Dendritic cell treated with granulocyte-macrophage colony-stimulating factor and Interleukin-4, amounts not matched to agents 40 ng/mL and 50 ng/mL, for 4 days (primary cell): ENCODE data around the gene GTF2H2C.
"Not testable (repeated sequence)": the region's sequence is repeated elsewhere in the genome, so short reads cannot be mapped to it uniquely, and the experiment has no call there.

Source experiments
- H3K27ac Mint-ChIP-seq: one replicate; pipeline ENCODE4 v1.8.0; 2022; ENCODE audit warnings: mild to moderate bottlenecking, mixed read lengths
- H3K27me3 Mint-ChIP-seq: one replicate; pipeline ENCODE4 v1.8.0; 2022; ENCODE audit warnings: mild to moderate bottlenecking, mixed read lengths
- H3K36me3 Mint-ChIP-seq: one replicate; pipeline ENCODE4 v1.8.0; 2022; ENCODE audit warnings: low read depth, mixed read lengths
- H3K4me1 Mint-ChIP-seq: one replicate; pipeline ENCODE4 v1.8.0; 2022; ENCODE audit warnings: low read depth, mixed read lengths
- H3K4me3 Mint-ChIP-seq: one replicate; pipeline ENCODE4 v1.8.0; 2022; ENCODE audit warnings: mild to moderate bottlenecking, moderate library complexity, mixed read lengths
- H3K9me3 Mint-ChIP-seq: one replicate; pipeline ENCODE4 v1.8.0; 2022; ENCODE audit warnings: mixed read lengths
- intact Hi-C: fragments of 100-400 bp; cut with micrococcal nuclease; formaldehyde crosslinking; loops from one replicate; pipeline ENCODE4 v1.15.0; 2022

The GTF2H2C gene

GRCh38 chr5:69559908-69560330 lies at the start of gene GTF2H2C:
TSS of gene GTF2H2C (plus strand) at chr5:69560191. CDS start at chr5:69565133, 4,942 bp downstream.
- H3K27me3 Mint-ChIP-seq, H3K9me3 Mint-ChIP-seq, H3K4me1 Mint-ChIP-seq, intact Hi-C loops: not testable (repeated sequence)
- Mint-ChIP-seq H3K27ac (peak within 1 kb of the TSS; percentile 81), H3K36me3 (peaks cover 17% of the 10 kb centered on the region), H3K4me3 (peak within 1 kb of the TSS; percentile 90)

- no peaks in the 10 kb centered on the region for H3K4me1 Mint-ChIP-seq
- intact Hi-C loops = no loop called here
- H3K27ac Mint-ChIP-seq = no peak overlapping the region
Measured at GRCh38 chr5:69510694-69511093, 49.3 kb upstream of the GTF2H2C start.

GRCh38 chr5:69512740-69513260 lies 47.2 kb upstream of the GTF2H2C start:
- Mint-ChIP-seq H3K27me3 (no peaks in the 10 kb centered on the region), H3K4me3 (no peak overlapping the region), H3K4me1 (no peaks in the 10 kb centered on the region), H3K36me3 (no peaks in the 10 kb centered on the region), H3K27ac (no peak overlapping the region), H3K9me3 (no peaks in the 10 kb centered on the region)
- intact Hi-C loops = no loop called here

More at GRCh38 chr5:69510694-69511093, 49.3 kb upstream of the GTF2H2C start:
- H3K27me3 Mint-ChIP-seq = no peaks in the 10 kb centered on the region
- no peaks in the 10 kb centered on the region for H3K36me3 Mint-ChIP-seq
- H3K9me3 Mint-ChIP-seq = no peaks in the 10 kb centered on the region
- no peak overlapping the region for H3K4me3 Mint-ChIP-seq

- intact Hi-C loops = not testable (repeated sequence)
Measured at GRCh38 chr5:69515570-69515969, 44.4 kb upstream of the GTF2H2C start.

DNA sequence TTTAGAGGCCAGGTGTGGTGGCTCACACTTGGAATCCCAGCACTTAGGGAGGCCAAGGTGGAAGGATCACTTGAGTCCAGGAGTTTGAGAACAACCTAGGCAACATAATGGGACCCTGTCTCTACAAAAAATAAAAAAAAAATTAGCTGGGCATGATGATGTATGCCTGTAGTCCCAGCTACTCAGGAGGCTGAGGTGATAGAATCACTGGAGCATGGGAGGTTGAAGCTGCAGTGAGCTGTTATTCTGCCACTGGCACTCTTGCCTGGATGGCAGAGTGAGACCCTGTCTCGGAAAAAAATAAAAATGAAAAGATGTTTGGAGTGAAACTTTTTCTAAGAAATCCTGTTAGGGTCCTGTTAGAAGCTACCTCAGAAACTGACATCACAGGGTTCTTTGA lies 43.2 kb upstream of the GTF2H2C start:
- H3K4me1 Mint-ChIP-seq = no peaks in the 10 kb centered on the region
- intact Hi-C loops = no loop called here
- no peak overlapping the region for H3K4me3 Mint-ChIP-seq
- no peaks in the 10 kb centered on the region for H3K27me3 Mint-ChIP-seq
- no peak overlapping the region for H3K27ac Mint-ChIP-seq
- H3K9me3 Mint-ChIP-seq = no peaks in the 10 kb centered on the region
- H3K36me3 Mint-ChIP-seq = no peaks in the 10 kb centered on the region

More at GRCh38 chr5:69515570-69515969, 44.4 kb upstream of the GTF2H2C start:
- not testable (repeated sequence) for H3K36me3 Mint-ChIP-seq, H3K4me3 Mint-ChIP-seq, H3K4me1 Mint-ChIP-seq, H3K9me3 Mint-ChIP-seq, H3K27me3 Mint-ChIP-seq, H3K27ac Mint-ChIP-seq

DNA sequence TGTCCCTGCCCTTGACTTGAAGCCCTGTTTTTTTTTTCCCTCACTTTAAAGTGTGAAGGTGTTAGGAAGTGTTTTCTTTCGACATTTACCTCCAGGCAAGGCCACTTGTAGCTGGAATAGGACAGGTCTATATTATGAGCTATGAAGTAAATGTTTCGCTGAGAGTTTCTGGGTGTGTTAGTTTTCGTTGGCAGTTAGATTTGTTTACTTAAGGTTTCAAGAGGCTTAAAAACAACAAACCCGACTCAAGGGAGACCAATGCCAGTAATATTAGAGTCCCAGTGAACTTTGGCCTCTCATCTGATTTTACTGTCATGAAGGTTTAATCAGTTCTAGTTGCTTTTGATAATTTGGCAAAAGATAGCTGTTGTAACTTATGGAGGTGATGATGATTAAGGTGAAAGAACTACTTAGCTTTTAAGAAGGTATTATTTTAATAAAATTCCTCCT lies 42.2 kb upstream of the GTF2H2C start:
- H3K27me3 Mint-ChIP-seq = no peaks in the 10 kb centered on the region
- no peaks in the 10 kb centered on the region for H3K4me1 Mint-ChIP-seq
- no peaks in the 10 kb centered on the region for H3K9me3 Mint-ChIP-seq
- no peaks in the 10 kb centered on the region for H3K36me3 Mint-ChIP-seq
- no peak overlapping the region for H3K27ac Mint-ChIP-seq
- intact Hi-C loops = no loop called here
- H3K4me3 Mint-ChIP-seq = no peak overlapping the region

DNA sequence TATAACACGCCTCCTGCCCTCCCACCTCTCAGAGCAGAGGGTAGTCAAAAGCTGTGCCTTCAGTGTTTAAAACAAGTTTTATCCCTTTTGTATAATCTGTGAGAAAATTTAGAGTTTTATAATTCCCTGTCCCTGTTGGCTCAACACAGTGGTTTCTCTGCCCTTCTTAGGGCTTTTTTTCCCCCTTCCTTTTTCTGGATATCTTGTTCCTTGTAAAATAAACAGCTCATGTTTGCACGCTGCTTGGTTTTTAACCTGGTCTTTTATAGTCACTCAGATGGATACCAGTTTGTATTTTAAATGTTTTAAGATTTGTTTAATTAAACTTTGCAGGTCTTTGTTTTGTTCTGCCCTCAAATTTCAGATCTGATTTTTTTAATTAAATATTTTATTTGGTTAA lies 40.7 kb upstream of the GTF2H2C start:
- Mint-ChIP-seq H3K27me3 (no peaks in the 10 kb centered on the region), H3K36me3 (no peaks in the 10 kb centered on the region), H3K4me1 (no peaks in the 10 kb centered on the region), H3K4me3 (no peak overlapping the region), H3K27ac (no peak overlapping the region), H3K9me3 (no peaks in the 10 kb centered on the region)
- intact Hi-C loops = no loop called here

DNA sequence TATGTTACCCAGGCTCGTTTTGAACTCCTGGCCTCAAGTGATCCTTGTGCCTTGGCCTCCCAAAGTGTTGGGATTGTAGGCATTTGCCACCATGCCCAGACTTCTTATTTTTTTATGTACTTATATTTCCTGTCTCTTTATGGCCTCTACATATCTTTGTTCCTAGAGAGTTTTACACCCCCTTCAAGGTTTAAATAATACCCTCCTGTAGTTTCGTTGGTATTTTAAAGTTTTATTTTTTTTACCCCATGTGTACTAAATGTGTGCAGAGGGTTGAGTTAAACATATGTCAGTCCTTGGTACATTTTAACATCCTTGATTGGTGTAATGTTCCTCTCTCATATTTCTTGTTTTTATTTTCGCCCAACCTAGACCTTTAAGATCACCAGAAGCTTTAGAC lies 38.0 kb upstream of the GTF2H2C start:
- H3K36me3 Mint-ChIP-seq = no peaks in the 10 kb centered on the region
- H3K9me3 Mint-ChIP-seq = no peaks in the 10 kb centered on the region
- no peaks in the 10 kb centered on the region for H3K4me1 Mint-ChIP-seq
- intact Hi-C loops = no loop called here
- no peak overlapping the region for H3K4me3 Mint-ChIP-seq
- no peaks in the 10 kb centered on the region for H3K27me3 Mint-ChIP-seq
- H3K27ac Mint-ChIP-seq = no peak overlapping the region

DNA sequence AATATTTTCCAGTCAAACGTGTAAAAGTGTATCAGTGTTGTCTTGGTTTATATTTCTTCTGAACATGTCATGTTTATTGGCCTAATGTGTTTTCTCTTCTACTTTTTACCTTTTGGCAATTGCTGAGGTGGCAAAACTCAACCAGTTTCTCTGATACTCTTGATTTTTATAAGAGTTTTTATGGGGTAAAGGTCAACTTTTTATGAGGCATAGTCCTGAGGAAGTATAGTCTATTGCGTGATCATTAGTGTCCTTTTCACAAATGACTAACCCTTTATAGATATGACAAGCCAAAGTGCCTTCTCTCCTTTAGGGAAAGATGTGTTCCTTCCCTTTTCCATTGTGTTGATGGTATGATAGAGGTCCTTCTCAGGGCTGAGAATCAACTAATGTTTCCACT lies 34.5 kb upstream of the GTF2H2C start:
- intact Hi-C loops = no loop called here
- Mint-ChIP-seq H3K4me1 (peaks cover 3% of the 10 kb centered on the region), H3K27ac (no peak overlapping the region), H3K27me3 (no peaks in the 10 kb centered on the region), H3K36me3 (no peaks in the 10 kb centered on the region), H3K4me3 (no peak overlapping the region), H3K9me3 (no peaks in the 10 kb centered on the region)

GRCh38 chr5:69526660-69527059 lies 33.3 kb upstream of the GTF2H2C start:
- Mint-ChIP-seq H3K4me3 (no peak overlapping the region), H3K27ac (no peak overlapping the region), H3K9me3 (no peaks in the 10 kb centered on the region), H3K27me3 (no peaks in the 10 kb centered on the region), H3K36me3 (no peaks in the 10 kb centered on the region), H3K4me1 (peaks cover 14% of the 10 kb centered on the region)
- intact Hi-C loops = no loop called here

GRCh38 chr5:69527128-69527770 lies 32.7 kb upstream of the GTF2H2C start:
- Mint-ChIP-seq H3K36me3 (no peaks in the 10 kb centered on the region), H3K9me3 (no peaks in the 10 kb centered on the region), H3K4me3 (no peak overlapping the region), H3K4me1 (peaks cover 19% of the 10 kb centered on the region), H3K27me3 (no peaks in the 10 kb centered on the region), H3K27ac (no peak overlapping the region)
- intact Hi-C loops = no loop called here

- Mint-ChIP-seq H3K4me3 (no peak overlapping the region), H3K9me3 (no peaks in the 10 kb centered on the region), H3K4me1 (peaks cover 20% of the 10 kb centered on the region), H3K36me3 (no peaks in the 10 kb centered on the region), H3K27me3 (no peaks in the 10 kb centered on the region), H3K27ac (no peak overlapping the region)
- intact Hi-C loops = no loop called here
Measured at GRCh38 chr5:69528035-69528434, 32.0 kb upstream of the GTF2H2C start.

- Mint-ChIP-seq H3K4me3 (no peak overlapping the region), H3K4me1 (peaks cover 20% of the 10 kb centered on the region), H3K27ac (no peak overlapping the region), H3K9me3 (no peaks in the 10 kb centered on the region), H3K27me3 (no peaks in the 10 kb centered on the region), H3K36me3 (no peaks in the 10 kb centered on the region)
- intact Hi-C loops = no loop called here
Measured at GRCh38 chr5:69528609-69529008, 31.4 kb upstream of the GTF2H2C start.

- Mint-ChIP-seq H3K4me3 (peak overlapping the region; percentile 47), H3K9me3 (no peaks in the 10 kb centered on the region), H3K36me3 (no peaks in the 10 kb centered on the region), H3K27ac (peak overlapping the region; percentile 30), H3K4me1 (peaks cover 20% of the 10 kb centered on the region), H3K27me3 (no peaks in the 10 kb centered on the region)
- intact Hi-C loops = no loop called here
Measured at GRCh38 chr5:69530561-69531405, 29.2 kb upstream of the GTF2H2C start.
